Astrocyte of the cerebellum (primary cell): ENCODE results near the gene MBTD1.
"Not testable (repeated sequence)": the region's sequence is repeated elsewhere in the genome, so short reads cannot be mapped to it uniquely, and the experiment has no call there.

ENCODE experiments used
- DNase-seq: peaks from one replicate; pipeline ENCODE4 v3.0.0-alpha.2; 2011; ENCODE audit warnings: low read depth
- H3K4me3 ChIP-seq: 2 replicates; pipeline ENCODE4 v1.5.1; 2011; ENCODE audit warnings: mild to moderate bottlenecking, low read depth, low read length, moderate library complexity
- CTCF ChIP-seq: IDR thresholded peaks from 2 replicates; pipeline ENCODE4 v1.5.1; 2012; ENCODE audit warnings: low read length, low read depth, moderate library complexity, mild to moderate bottlenecking; ENCODE audit errors: missing control alignments
- in situ Hi-C: cut with HindIII; loops from 2 replicates; pipeline ENCODE4 v1.10.0; 2017; ENCODE audit warnings: low sequenced_read_pairs

Gene MBTD1

GRCh38 chr17:51259564-51260236 is at the start of gene MBTD1:
MBTD1 (minus strand) TSS chr17:51260049; CDS start chr17:51225161, 34,888 bp downstream.
- in situ Hi-C loops: no loop called here
- peak within 1 kb of the TSS; percentile 91 for H3K4me3 ChIP-seq
- TF ChIP-seq CTCF: no peak
- DNase-seq: peak; percentile 93

GRCh38 chr17:51305182-51305581 is 45.3 kb upstream of the MBTD1 start:
- no peak for DNase-seq
- no peak for TF ChIP-seq CTCF
- no peak overlapping the region for H3K4me3 ChIP-seq
- in situ Hi-C loops: no loop called here

DNA sequence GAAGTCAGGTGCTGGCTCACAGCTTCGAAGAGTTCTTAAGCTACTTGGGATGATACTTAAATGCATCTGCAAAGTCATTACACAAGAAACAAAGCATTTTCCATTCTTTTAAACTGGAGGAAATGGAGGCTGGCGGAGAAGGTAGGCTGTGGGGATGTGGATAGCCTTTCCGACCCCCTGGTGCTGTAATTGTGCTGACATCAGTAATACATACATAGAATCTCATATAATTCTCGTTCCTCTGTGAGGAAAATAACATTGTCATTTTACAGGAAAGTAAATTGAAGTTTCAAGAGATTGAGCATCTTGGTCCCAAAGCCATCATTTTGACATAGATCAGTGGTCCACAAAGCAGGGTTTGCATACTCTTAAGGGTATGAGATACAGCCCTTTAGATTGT is 40.0 kb upstream of the MBTD1 start:
- in situ Hi-C loops: no loop called here
- TF ChIP-seq CTCF: no peak
- no peak overlapping the region for H3K4me3 ChIP-seq
- no peak for DNase-seq

DNA sequence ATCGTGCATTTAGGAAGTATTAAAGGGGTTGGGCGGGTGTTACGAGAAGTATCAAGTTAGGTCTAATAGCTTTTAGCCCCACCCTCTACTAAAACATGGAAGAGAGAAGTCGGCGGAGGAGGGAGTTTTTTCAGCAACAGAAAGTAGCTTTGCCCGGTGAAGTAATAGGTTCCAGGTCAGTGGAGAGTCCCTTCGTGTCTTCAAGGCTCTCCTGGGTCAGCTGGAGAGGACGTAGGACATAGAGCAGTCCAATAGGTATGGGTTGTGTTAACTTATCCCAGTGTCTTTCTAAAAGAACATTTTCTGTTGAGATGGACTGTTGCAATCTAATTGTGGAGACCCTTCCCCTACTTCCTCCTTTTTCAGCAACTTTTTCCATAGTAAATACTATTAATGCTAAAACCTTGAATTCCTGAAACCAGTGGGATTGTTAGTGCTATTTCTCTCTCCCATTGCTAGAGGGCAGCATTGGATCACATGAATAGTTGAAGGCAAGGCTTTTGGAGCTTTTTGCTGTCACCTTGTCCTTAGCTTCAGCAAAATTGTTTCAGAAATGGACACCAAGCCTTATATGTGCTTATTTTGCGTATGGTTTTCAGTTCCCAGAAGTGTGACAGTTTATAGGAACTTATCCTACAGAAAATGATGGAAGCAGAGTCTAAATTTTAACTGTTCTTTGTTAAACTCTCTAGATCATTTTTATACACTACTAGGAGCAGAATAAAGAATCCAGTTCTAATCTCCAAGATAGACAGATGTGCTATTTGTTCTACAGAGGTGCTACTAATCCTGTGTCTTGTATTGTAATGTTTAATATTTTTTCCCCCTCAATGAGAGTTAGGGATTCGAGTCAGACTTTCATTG is 38.9 kb upstream of the MBTD1 start:
- peak; percentile 81 for TF ChIP-seq CTCF
- H3K4me3 ChIP-seq: no peak overlapping the region
- DNase-seq: peak; percentile 39
- in situ Hi-C loops: no loop called here

DNA sequence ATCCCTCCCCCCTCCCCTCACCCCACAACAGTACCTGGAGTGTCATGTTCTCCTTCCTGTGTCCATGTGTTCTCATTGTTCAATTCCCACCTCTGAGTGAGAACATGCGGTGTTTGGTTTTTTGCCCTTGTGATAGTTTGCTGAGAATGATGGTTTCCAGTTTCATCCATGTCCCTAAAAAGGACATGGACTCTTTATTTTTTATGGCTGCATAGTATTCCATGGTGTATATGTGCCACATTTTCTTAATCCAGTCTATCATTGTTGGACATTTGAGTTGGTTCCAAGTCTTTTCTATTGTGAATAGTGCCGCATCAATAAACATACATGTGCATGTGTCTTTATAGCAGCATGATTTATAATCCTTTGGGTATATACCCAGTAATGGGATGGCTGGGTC is 34.5 kb upstream of the MBTD1 start:
- H3K4me3 ChIP-seq, in situ Hi-C loops, DNase-seq: not testable (repeated sequence)

DNA sequence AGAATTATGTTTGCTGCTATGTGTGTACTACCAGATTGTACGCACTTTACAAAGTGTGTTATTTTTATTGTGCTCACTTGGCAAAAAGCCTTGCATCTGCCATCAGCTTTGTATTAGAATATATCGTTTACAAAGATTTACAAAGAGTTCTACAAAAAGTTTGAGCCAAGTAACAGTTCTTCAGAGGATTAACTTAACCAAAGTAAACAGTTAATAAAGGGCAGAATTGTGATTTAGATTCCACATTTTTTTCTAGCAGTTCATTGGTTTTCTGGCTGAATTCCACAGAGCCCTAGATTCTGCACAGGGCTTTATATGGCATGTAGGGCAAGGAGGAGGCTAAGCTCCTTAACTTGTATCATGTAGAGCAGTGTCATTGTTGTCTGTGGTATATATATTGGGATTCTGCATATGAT is 29.9 kb upstream of the MBTD1 start:
- no peak for DNase-seq
- no peak for TF ChIP-seq CTCF
- in situ Hi-C loops: no loop called here
- H3K4me3 ChIP-seq: no peak overlapping the region

DNA sequence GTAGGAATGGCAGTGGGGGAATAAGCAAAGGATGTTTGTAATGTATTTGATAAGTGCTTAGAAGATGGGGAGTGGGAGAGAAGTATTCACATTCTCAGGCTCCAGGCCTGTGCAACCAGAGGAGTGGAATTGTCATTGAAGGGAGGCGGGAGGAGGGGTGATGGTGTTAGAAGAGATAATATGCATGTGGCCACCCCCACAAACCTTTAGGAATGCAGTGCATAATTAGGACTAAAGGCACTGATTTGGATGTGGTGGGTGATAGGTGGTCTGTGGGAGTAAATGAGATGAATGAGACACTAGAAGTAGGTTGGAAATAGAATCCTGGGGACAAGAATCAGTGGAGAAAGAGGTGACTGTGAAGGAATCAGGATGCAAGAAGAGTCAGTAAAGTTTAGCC is 27.6 kb upstream of the MBTD1 start:
- no peak overlapping the region for H3K4me3 ChIP-seq
- no peak for TF ChIP-seq CTCF
- in situ Hi-C loops: no loop called here
- DNase-seq: no peak
